ENCODE measurements around the gene ABCB10.
"Not testable (repeated sequence)": the region's sequence is repeated elsewhere in the genome, so short reads cannot be mapped to it uniquely, and the experiment has no call there.

The ABCB10 gene

DNA sequence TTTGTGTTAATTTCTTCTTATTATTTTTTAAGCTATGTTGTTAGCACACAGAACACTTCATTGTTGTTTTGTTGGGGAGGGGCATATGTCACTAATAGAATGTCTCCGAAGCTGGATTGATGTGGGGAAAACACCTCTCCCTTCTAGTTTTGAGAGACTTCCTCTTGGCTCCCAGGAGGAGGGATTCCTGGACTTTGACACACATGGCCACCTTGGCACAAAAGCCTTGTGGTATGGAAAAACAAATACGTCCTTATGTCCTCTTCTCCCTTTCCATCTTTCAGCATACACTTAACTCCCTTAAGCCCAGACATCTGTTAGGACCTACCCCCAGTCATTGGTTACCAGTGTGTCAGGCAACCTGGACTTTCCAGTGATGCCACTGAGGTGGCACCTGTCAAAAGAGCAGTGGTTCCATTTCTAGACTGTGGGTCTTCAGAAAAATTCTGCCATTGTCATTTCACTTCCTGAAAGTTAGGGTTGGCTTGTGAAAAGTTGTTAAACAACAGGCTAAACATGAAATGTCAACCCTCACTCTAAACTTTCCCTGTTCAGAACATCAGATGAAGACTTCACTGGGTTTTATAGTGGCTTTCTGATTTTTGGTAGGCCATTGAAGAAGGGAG lies 12.5 kb upstream of the ABCB10 start:
- DNase-seq, result no peak

DNA sequence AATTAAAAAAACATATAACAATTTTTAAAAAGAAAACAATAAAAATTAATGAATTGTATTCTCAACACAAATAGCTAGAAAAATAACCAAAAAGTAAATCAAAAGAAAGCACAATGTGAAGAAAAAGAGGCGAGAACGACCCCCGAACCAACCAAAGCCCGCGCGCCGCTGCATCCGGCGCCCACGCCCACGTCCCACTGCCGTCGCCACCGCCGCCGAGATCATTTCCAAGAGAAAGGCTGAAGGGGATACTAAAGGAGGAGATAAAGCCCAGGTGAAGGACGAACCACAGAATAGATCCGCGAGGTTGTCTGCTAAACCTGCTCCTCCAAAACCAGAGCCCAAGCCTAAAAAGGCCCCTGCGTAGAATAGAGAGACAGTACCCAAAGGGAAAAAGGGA lies 11.8 kb upstream of the ABCB10 start:
- no peak for DNase-seq

DNA sequence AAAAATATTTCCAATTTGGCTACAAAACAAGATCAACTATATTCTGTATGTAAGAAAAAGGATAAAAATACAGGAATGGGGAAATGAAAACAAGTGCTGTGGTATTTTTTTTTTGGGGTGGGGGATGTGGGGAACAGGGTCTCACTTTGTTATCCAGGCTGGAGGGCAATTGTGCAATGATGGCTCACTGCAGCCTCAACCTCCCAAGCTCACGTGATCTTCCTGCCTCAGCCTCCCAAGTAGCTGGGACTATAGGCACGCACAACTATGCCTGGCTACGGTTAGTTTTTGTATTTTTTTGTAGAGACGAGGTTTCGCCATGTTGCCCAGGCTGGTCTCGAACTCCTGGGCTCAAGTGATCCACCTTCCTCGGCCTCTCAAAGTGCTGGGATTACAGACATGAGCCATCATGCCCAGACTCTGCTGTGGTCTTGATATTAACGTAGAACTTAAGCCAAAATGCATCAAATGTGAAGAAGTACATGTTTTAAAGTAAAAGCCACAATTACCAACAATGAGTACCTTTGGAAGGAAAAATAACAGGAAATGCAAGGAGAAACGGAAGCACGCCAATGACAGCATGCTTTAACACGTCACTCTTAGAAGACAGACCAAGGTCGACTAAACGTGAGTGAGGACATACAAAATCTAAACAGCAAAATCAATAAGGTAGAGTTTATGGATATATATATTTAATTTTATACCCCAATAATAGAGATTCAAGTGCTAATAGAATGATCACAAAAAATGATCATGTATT lies 8.8 kb upstream of the ABCB10 start:
- DNase-seq, result no peak

DNA sequence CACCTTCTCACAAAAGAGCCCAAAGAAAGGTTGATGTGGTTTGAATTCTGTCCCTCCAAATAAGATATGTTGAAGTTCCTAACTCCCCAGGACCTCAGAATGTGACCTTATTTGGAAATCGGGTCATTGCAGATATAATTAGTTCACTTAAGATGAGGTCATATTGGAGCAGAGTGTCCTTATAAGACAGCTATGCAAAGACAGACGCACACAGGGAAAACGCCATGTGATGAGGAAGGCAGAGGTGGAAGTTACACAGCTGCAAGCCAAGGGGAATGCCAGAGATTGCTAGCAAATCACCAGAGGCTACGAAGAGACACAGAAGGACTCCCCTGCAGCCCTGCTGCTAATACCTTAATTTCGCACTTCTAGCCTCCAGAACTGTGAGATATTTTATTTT lies 5.2 kb upstream of the ABCB10 start:
- no peak for DNase-seq

DNA sequence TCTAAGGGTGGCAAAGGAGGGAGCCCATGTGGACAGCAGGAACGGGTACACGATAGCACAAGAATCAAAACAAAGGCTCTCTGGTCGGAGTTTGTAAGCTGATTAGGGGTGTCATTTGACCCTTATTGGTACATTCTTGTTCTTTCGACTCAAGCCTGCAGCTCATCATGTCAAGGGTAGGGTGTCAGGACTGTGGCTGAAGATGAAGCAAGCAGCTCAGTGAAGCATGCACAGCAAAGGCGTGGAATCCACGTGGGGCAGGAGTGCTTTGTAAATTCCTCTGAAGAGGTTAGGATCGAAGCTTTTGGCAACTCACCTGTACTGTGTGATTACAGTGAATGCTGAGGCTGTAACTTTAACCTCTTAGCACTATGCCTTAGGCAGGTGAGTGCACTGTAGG lies 4.7 kb upstream of the ABCB10 start:
- no peak for DNase-seq

DNA sequence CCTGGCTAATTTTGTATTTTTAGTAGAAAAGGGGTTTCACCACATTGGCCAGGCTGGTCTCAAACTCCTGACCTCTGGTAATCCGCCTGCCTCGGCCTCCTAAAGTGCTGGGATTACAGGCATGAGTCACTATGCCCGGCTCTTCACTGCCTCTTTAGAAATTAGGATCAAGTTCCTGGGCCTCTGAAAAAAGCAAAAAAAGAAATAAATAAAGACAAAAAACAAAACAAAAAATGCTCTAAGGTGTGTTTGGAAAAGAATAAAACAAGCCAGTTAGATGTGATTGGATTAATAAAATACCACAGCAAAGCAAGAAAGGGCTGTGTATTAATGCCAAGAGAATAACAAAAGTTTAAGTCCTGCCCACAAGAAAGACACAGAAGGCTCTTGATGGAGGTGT lies 4.2 kb upstream of the ABCB10 start:
- no peak for DNase-seq

DNA sequence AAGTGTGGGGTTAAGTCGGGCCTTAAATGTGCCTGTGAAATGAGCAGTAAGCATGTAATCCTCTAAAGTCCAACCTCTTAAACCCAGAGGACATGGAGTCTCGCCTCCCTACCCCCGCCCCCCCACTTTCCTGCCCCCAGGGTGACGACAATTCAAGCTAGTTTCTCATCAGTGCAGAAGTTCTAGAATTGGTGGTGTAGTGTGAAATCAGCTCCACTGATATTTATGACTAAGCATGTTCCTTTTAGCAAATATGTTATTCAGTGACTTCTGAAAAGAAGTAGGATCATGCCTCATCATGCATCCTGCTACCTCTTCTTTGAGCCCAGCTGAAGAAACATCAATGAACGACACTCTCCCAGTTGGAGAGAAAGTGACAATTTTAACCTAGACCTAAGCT lies 2.6 kb upstream of the ABCB10 start:
- no peak for DNase-seq

DNA sequence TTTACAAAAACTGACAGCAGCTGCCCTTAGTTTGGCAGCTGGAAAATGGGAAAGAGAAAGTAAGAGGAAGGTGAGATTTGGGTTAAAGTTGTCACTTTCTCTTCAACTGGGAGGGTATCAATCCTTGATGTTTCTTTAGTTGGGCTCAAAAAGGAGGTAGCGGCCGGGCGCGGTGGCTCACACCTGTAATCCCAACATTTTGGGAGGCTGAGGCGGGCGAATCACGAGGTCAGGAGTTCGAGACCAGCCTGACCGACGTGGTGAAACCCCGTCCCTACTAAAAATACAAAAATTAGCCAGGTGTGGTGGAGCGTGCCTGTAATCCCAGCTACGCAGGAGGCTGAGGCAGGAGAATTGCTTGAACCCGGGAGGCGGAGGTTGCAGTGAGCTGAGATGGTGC lies 1.6 kb upstream of the ABCB10 start:
- DNase-seq, result not testable (repeated sequence)

DNA sequence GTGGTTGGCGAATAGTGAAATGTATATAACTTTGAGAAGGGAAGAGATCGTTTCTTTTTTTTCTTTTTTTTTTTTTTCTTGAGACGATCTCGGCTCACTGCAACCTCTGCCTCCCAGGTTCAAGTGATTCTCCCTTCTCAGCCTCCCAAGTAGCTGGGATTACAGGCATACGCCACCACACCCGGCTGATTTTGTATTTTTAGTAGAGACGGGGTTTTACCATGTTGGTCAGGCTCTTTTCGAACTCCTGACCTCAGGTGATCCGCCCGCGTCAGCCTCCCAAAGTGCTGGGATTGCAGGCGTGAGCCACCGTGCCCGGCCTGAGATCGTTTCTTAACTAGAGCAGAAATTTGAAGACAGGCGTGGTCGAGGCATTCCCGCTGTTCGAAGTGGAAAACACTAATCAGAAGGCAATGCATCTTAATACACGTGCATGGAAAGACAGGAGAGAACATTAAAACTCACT lies 862 bp upstream of the ABCB10 start:
- not testable (repeated sequence) for DNase-seq

DNA sequence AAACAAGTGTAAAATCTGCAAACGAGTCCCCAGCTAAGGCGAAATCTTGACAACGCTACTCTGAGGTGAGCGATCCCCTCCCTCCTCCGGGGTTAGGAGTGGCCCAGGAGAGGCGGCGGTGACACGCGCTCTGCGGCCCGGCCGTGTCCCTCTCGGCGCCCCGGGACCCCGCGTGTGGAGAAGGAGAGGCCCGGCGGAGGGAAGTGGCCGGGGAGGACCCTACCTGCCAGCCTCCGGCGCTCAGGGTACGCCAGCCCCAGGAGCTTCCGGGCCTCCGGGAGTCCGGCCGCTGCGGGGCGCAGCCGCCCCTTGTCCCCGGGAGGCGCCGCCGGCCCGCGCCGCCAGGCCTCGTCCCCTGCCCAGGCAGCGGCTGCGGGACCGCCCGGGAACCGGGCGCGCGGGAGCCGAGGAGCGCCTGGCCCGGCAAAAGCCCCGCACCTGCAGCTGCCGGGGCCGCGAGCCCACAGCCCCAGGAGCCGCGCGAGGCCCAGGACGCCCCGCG lies 543 bp downstream of the ABCB10 start:
- DNase-seq, result peak in 3 of 5 donors; percentile 15 to 47 (median 16)

DNA sequence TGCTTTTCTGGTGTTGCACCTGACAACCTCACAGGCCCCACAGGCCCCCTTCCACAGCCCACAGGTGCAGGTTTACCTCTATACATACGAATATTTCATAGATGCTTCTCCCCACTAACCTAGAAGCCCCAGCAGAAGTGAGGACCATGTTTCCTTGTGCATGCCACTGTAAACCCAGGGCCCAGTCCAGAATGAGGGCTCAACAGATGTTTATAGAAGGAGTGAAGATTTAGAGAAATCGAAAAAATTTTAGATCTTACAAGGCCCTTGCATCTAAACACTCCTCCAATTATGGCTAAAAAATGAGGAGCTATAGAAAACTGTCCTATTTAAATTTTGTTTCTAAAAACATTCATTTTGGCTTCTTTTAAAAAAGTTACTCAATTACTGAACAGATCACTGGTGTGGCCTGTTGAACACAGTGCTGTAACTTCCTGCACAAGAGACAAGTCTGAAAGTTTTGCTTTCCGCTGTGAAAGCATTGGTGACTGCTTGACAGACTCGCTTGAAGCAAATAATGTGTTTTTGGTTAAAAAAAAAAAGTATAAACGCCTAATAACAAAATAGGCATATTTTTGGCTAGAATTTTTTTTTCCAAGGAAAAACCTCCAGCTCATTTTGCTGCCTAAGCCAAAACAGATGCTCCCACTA lies 1.2 kb downstream of the ABCB10 start:
- DNase-seq, result peak in 1 of 5 donors; percentile 62

DNA sequence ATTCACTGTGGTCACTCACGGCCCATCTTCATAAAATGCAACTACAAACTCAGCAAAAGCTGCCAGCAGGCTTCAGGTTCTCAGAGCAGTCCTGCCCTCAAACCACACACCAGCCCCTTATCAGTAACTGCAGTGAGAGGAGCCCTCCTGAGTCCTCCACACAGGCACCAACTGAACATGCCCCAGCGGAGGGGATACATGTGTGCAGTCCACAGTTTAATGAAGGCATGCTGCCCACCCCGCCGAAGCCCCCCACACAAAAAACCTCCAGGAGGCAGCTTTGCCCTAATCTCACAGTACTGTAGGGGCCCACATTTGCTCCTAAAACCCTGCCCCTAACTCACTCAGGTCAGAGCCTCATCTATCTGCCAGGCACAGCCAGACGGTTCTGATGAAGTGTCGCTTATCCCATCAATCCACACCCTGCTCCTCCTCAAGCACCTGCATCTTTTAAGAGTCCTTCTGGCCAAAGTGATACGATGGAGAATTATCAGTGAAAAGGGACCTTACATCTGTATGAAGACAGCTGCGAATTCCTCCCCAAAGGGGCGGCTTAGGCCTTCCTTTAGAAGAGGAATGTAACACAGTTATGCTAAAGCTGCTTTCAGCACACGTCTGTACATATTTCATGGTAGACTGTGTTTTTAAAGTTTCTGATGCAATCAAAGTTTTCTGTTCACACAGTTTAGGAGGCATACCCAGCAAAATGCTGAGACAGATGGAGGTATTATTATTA lies 3.5 kb downstream of the ABCB10 start:
- DNase-seq, result no peak

DNA sequence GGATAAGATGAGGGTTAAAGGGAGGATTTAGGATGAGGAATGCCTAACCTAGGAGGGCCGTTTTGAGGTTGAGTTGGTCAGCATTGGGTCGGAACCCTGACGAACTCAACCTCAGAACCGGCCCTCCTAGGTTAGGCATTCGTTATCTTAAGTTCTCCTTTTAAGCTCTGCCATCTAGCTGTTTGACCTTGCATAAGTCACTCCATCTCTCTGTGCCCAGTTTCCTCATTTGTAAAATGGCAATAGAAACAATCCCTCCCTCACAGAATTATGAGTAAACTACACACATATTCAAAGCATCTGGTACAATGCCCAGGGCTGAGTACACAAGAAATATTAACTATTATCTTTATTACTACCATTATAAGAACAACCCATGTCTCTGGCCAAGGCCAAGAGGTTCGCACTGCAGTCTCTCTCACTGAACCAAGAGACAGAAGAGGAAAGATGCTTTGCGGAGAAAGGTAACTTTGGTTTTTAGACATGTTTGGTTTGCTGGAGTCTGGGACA lies 4.8 kb downstream of the ABCB10 start:
- no peak for DNase-seq

DNA sequence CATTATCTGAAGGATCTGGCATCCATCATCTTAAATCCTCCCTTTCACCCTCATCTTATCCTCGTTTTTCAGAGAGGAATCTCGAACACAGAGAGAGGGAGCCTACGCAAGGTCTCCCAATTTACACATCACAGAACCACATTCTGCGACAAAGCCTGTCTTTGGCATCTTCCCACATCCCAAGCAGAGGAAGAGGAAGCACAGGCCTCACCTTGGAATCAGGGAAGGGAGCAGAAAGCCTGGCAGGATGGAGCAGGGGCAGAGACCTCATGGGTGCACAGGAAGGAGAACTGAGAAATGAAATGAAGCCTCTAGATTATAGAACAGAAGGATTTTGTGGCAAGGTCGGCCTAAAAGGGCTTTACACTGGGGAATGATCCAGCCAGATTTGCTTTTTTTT lies 5.8 kb downstream of the ABCB10 start:
- no peak for DNase-seq

DNA sequence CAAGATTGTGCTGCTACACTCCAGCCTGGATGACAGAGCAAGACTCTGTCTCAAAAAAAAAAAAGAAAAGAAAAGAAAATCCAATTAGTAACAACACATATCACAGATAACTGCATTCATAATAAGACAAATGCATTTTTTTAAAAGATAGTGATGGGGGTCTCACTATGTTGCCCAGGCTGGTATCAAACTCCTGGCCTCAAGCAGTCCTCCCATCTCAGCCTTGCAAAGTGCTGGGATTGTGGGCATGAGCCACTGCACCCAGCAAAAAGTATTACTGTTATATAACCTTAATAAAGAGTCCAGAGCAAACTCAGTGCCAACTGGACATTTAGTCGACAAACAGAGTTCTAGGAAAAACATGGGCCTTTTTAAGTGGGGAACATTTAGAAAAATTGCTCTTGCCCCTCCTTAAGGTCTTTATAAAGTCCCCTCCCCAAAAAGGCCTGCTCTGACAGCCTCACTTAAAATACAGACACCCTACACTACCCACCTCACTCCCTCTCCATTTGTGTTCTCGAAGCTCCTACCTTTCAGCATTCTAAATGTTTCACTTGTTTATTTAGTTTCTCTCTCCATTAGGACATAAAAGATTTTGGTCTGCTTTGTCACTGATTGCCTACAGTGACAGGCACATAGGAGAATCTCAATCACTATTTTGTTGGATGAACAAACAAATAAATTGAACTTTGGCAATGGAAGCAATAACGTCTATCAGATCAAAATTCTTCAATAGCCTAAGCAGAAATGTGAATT lies 7.5 kb downstream of the ABCB10 start:
- no peak for DNase-seq

DNA sequence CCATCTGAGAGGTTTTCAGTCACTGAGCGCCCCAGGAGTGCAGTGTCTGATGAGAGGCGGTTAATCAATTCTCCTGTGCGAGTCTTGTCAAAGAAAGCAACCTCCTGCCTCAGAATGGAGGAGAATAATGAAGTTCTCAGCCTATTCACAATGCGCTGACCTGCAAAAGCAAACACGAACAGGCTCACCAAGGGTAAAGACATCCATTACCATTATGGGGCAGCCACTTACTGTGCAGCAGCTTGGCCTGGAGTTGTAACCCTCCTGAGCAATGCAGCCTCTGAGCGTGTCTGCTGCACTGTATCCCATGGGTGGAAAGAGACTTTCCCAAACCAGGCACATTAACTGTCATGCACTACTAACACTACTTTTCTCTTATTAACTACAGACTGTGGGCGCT lies 11.0 kb downstream of the ABCB10 start:
- no peak for DNase-seq

DNA sequence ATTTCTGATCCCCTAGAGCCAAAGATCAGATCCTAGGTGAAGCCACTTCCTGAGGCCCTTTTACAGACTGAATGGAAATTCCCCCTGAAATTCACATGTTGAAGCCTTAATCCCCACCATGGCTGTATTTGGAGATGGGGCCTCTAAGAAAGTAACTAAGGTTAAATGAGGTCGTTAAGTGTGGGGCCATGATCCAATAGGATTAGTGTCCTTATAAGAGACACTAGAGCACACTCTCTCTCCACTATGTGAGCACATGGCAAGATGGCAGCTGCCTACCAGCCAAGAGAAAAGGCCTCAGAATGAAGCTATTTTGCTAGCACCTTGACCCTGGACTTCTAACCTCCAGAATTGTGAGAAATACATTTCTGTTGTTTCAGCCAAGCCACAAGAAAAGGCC lies 13.9 kb downstream of the ABCB10 start:
- DNase-seq, result no peak

DNA sequence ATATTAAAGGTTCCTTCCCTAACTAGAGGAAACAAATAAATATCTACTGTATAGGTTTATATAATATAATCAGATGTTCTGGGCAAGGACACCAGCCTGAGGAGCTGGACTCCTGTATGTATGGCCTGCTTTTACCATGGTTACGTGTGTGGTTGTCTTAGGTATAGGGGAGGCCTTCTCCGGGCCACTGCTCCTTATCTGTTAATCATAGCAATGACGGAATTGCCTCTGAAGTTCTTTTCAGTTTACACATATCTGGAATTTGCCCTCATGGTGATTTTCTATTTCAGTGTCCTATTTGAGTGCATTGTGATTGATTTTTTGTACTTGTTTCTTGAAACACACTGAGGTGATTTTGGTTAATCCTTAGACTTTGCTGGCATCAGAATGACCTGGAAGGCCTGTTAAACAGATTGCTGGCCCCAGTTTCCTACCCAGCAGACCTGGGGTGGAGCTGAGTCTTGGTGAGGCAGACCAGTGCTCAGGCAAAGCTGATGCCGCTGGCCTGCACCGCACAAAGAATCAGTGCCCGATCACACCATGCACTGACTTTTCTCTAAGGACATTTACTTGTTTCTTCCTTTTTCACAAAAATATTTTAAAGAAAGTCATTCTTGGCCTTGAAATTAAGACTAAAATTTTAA lies 18.5 kb downstream of the ABCB10 start:
- DNase-seq, result no peak

DNA sequence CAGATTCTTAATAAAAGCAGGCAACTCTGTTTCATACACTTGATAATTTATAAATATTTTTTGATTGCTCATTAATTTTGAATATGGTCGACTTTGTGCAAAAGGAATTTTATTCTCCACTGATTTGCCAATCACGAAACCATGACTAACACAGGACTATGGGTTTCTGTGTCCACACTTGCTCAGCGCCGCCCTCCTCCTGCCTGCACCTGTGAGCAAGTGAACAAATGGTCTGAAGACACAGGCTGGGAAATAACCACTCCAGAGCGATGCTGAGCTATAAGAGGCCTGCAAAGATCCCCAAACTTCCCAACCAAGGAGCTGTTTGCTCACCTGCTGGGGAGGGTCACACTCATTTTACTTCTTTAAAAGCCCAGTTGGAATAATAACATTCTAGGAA lies 19.6 kb downstream of the ABCB10 start:
- DNase-seq, result no peak

DNA sequence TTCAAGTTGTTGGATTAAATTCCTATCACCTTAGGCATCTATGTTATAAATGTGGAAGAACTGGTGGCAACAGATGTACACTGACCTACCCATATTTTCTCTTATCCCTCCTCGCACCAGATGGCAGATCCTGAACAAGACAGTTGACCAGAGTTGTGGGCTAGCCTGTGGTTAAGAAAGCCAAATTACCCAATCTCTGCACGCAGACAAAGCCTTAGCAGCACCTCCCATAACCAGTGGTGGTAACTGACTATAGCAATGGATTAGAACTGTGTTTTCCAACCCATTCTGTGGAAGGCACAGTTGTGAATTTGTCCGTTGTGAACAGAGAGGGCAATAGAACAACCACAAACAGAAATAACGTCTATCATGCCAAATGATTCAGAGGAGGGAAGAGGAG lies 20.6 kb downstream of the ABCB10 start:
- DNase-seq, result no peak

DNA sequence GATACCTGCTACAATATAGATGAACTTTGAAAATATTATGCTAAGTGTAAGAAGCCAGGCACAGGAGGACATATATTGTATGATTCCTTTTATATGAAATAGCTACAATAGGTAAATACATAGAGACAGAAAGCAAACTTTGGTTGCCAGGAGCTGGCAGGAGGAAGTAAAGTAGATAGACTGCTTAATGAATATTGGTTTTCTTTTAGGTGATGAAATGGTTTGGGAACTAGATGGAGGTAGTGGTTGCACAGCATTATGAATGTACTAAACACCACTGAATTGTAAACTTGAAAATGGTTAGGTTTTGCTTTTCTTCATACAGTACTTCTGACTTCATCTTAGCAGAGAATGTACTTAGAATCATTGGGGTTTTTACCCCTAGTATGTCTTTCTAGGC lies 21.5 kb downstream of the ABCB10 start:
- DNase-seq, result no peak

DNA sequence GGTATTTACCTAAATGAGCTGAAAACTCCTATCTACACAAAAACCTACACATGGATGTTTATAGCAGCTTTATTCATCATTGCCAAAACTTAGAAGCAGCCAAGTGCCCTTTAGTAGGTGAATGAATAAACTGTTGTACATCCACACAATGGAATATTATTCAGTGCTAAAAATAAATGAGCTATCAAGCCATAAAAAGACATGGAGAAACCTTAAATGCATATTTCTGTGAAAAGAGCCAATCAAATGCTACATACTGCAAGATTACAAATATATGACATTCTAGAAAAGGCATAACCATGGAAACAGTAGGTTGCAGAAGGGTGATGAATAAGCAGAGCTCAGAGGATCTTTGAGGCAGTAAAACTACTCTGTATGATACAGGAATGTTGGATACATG lies 23.3 kb downstream of the ABCB10 start:
- no peak for DNase-seq

Data from T-helper 1 cell (primary cell).